ENCODE results near the gene CCDC24. TPM values are rescaled to one million over a fixed set of nuclear protein-coding genes. Genes with fewer than 3 reads are reported as not detected.
A peak's percentile ranks its signal among the peaks of the same experiment; 100 is the strongest.

Gene CCDC24
- total and polyA plus RNA-seq, 2 of the 13 experiments (the other 11 are each of a cell fraction or from before 2014, with no cell fraction given): 1.4 to 2.9 TPM

- TF ChIP-seq ZNF282 (IDR thresholded peaks at IDR 0.05; ENCODE audit: partially characterized antibody): no peak
- TF ChIP-seq ZNF556 (CRISPR knock-in tag; IDR thresholded peaks at IDR 0.05; ENCODE audit: borderline replicate concordance): peak; percentile 91
- TF ChIP-seq ZMYM2 (CRISPR knock-in tag; IDR thresholded peaks at IDR 0.05): no peak
- TF ChIP-seq HNF1B (CRISPR knock-in tag; IDR thresholded peaks at IDR 0.05): peak; percentile 97
- no peak for TF ChIP-seq PRDM15 (CRISPR knock-in tag; IDR thresholded peaks at IDR 0.05)
- TF ChIP-seq ATF5 (CRISPR knock-in tag; IDR thresholded peaks at IDR 0.05; ENCODE audit: low read depth): no peak
- TF ChIP-seq, protein P1, sequence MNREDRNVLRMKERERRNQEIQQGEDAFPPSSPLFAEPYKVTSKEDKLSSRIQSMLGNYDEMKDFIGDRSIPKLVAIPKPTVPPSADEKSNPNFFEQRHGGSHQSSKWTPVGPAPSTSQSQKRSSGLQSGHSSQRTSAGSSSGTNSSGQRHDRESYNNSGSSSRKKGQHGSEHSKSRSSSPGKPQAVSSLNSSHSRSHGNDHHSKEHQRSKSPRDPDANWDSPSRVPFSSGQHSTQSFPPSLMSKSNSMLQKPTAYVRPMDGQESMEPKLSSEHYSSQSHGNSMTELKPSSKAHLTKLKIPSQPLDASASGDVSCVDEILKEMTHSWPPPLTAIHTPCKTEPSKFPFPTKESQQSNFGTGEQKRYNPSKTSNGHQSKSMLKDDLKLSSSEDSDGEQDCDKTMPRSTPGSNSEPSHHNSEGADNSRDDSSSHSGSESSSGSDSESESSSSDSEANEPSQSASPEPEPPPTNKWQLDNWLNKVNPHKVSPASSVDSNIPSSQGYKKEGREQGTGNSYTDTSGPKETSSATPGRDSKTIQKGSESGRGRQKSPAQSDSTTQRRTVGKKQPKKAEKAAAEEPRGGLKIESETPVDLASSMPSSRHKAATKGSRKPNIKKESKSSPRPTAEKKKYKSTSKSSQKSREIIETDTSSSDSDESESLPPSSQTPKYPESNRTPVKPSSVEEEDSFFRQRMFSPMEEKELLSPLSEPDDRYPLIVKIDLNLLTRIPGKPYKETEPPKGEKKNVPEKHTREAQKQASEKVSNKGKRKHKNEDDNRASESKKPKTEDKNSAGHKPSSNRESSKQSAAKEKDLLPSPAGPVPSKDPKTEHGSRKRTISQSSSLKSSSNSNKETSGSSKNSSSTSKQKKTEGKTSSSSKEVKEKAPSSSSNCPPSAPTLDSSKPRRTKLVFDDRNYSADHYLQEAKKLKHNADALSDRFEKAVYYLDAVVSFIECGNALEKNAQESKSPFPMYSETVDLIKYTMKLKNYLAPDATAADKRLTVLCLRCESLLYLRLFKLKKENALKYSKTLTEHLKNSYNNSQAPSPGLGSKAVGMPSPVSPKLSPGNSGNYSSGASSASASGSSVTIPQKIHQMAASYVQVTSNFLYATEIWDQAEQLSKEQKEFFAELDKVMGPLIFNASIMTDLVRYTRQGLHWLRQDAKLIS (CRISPR knock-in tag; IDR thresholded peaks at IDR 0.05): no peak
- peak; percentile 76 to 87 for TF ChIP-seq POLR2A (IDR thresholded peaks at IDR 0.05; ENCODE audit: insufficient read depth in 1 of 2, low read depth in 2 of 2, low read length in 2 of 2)
- peak; percentile 87 for TF ChIP-seq HNRNPK (IDR thresholded peaks at IDR 0.05; ENCODE audit: low read depth, low read length, poor library complexity, severe bottlenecking)
- TF ChIP-seq, protein P2, sequence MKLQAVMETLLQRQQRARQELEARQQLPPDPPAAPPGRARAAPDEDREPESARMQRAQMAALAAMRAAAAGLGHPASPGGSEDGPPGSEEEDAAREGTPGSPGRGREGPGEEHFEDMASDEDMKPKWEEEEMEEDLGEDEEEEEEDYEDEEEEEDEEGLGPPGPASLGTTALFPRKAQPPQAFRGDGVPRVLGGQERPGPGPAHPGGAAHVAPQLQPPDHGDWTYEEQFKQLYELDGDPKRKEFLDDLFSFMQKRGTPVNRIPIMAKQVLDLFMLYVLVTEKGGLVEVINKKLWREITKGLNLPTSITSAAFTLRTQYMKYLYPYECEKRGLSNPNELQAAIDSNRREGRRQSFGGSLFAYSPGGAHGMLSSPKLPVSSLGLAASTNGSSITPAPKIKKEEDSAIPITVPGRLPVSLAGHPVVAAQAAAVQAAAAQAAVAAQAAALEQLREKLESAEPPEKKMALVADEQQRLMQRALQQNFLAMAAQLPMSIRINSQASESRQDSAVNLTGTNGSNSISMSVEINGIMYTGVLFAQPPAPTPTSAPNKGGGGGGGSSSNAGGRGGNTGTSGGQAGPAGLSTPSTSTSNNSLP (IDR thresholded peaks at IDR 0.05; ENCODE audit: low read depth, low read length): no peak
- TF ChIP-seq MEF2D (CRISPR knock-in tag; IDR thresholded peaks at IDR 0.05): 0 out of 2 replicates have a peak, but pooled peaks have one; percentile 57
- TF ChIP-seq HIVEP1 (CRISPR knock-in tag; IDR thresholded peaks at IDR 0.05): peak; percentile 85
- no peak for TF ChIP-seq NFE2L1 (CRISPR knock-in tag; IDR thresholded peaks at IDR 0.05; ENCODE audit: borderline replicate concordance)
- TF ChIP-seq RFXAP (CRISPR knock-in tag; IDR thresholded peaks at IDR 0.05; ENCODE audit: borderline replicate concordance): peak; percentile 83; the same call in 1 of the 2 replicates
- TF ChIP-seq MXD4 (CRISPR knock-in tag; IDR thresholded peaks at IDR 0.05): peak; percentile 99
Measured at GRCh38 chr1:43946236-43947060, 45.0 kb upstream of the CCDC24 start, which contains the start of gene IPO13 (continued).

Measured in HepG2 (cell line).